ENCODE results near the gene NOX3.

DNA sequence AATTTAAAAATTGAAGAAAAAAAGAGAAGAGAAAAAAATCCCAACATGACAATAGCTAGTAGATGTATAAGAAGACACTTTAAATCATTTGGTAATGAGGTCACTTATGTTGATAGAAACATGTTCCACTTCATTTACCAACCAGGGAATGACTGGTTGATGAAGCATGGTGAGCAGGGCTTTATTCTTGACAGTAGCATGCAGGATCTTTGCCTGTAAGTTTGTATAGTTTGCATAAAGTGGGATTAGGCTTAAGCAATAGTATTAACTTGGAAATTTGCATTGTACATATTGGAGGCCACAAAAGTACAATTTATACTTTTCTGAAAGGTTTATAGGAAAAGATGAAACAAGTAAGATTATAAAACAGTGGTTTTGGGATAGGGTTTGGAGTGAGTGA is 67.0 kb downstream of the NOX3 start:
- TF ChIP-seq POLR2A (IDR thresholded peaks at IDR 0.05), result no peak
- TF ChIP-seq, protein P1, sequence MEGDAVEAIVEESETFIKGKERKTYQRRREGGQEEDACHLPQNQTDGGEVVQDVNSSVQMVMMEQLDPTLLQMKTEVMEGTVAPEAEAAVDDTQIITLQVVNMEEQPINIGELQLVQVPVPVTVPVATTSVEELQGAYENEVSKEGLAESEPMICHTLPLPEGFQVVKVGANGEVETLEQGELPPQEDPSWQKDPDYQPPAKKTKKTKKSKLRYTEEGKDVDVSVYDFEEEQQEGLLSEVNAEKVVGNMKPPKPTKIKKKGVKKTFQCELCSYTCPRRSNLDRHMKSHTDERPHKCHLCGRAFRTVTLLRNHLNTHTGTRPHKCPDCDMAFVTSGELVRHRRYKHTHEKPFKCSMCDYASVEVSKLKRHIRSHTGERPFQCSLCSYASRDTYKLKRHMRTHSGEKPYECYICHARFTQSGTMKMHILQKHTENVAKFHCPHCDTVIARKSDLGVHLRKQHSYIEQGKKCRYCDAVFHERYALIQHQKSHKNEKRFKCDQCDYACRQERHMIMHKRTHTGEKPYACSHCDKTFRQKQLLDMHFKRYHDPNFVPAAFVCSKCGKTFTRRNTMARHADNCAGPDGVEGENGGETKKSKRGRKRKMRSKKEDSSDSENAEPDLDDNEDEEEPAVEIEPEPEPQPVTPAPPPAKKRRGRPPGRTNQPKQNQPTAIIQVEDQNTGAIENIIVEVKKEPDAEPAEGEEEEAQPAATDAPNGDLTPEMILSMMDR (IDR thresholded peaks at IDR 0.05), result no peak

Data from Peyer's patch (tissue), 4 donors.